Measurements from ENCODE around the gene MT1G.

MT1G gene

GRCh38 chr16:56664506-56664905 is 3.4 kb downstream of the MT1G start:
- no peak for TF ChIP-seq CTCF (IDR thresholded peaks at IDR 0.05; ENCODE audit: borderline replicate concordance, control extremely low read depth, extremely low read depth, insufficient read depth, missing control alignments)
- in situ Hi-C loops (cut with MboI; ENCODE audit: low sequenced_read_pairs, unreplicated experiment) = no loop called here
- no peak for DNase-seq (ENCODE audit: low spot score)

DNA sequence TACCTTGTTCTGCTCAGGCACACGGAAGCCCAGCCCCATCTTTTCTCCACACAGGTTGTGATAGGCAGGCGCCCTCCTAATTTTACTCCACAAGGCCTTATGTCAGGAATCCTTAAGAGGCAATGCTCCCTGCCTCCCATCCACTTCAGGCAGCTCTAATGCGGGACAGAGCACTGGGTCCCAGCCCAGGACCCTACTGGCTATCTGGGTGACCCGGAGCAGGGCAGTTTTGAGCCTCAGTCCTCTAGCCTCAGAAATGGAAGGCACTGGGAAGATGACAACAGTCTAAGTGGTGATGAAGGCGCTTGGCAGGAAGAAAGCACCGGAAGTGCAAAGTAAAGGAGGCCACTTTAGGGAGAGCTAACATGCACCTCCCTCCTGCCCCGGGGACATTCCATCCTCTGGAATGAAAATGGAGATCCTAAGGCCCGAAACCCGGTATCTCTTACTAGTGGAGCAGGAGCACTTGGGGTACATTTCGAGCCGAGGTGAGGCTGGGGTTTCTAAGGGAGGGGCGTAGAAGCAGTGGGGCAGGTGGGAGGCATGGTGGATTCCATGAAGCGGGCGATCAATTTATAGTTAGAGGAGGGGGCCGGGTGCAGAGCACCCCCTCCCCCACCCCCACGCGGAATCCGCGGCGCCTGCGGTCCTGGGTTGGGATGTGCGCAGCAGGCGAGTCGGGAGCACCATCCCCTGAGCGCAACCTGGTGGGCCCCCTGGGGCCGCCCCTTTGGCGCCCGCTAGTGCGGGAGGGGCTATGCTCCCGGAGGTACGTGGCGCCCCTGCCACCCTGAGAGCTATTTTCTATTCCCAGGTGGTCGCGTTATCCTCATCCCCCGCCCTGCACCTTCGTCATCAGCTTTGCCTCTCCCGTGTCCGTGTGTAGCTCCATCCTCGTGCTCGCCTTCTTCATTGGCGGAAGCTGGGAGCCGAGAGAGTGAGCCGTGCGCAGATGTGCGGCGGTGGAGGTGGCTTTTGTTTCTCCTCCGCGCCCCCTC is 5.2 kb downstream of the MT1G start:
- DNase-seq (ENCODE audit: low spot score) = no peak
- in situ Hi-C loops (cut with MboI; ENCODE audit: low sequenced_read_pairs, unreplicated experiment) = no loop called here
- TF ChIP-seq CTCF (IDR thresholded peaks at IDR 0.05; ENCODE audit: borderline replicate concordance, control extremely low read depth, extremely low read depth, insufficient read depth, missing control alignments) = no peak

DNA sequence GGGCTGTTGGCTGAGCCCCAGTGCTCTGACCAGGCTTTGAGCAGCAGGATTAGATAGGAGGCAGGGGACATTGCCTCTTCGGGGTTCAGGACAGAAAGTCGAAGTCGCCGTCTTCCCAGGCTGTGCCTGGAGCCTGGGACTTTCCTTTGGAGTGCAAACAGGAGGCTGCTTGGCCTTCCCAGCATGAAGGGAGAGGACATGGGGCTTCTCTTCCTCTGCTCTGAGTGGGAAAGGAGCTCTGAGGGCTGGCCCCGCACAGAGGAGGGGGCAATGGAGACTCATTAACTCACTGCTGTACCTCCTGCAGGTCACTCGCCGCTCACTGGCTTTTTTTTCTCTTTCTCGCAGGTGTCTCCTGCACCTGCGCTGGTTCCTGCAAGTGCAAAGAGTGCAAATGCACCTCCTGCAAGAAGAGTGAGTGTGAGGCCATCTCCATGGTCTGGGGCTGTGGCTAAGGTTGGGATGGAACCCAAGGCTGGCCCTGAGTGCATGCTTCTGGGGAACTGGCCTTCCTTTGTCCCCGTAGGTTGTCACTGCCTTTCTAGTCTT is 9.5 kb downstream of the MT1G start:
- in situ Hi-C loops (cut with MboI; ENCODE audit: low sequenced_read_pairs, unreplicated experiment) = no loop called here
- TF ChIP-seq CTCF (IDR thresholded peaks at IDR 0.05; ENCODE audit: borderline replicate concordance, control extremely low read depth, extremely low read depth, insufficient read depth, missing control alignments) = no peak
- no peak for DNase-seq (ENCODE audit: low spot score)

GRCh38 chr16:56657555-56658326 is 10.1 kb downstream of the MT1G start, which contains the start of gene MT1F:
TSS of gene MT1F (plus strand) at chr16:56657959. CDS start at chr16:56658059, 100 bp downstream.
- peak; percentile 47 for DNase-seq (ENCODE audit: low spot score)
- in situ Hi-C loops (cut with MboI; ENCODE audit: low sequenced_read_pairs, unreplicated experiment) = no loop called here
- TF ChIP-seq CTCF (IDR thresholded peaks at IDR 0.05; ENCODE audit: borderline replicate concordance, control extremely low read depth, extremely low read depth, insufficient read depth, missing control alignments) = no peak

DNA sequence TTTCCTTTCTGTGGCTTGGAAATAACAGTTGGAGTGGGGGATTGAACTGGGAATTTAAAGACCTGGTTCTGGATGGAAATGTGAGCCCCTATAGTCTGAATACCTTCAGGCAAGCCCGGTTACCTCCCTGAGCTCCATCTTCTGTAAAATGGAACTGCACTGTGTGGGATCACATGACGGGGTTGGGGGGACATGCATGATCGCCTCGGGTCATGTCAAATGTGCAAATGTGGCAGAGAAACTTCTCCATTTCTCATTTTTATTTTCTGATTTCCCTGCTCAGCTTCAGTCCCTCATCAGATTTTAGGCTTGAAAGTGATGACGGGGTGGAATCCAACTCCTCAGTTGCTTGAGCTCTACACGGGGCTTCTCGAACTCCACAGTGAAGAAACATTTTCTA is 14.6 kb downstream of the MT1G start:
- no peak for DNase-seq (ENCODE audit: low spot score)
- in situ Hi-C loops (cut with MboI; ENCODE audit: low sequenced_read_pairs, unreplicated experiment) = no loop called here
- TF ChIP-seq CTCF (IDR thresholded peaks at IDR 0.05; ENCODE audit: borderline replicate concordance, control extremely low read depth, extremely low read depth, insufficient read depth, missing control alignments) = no peak

DNA sequence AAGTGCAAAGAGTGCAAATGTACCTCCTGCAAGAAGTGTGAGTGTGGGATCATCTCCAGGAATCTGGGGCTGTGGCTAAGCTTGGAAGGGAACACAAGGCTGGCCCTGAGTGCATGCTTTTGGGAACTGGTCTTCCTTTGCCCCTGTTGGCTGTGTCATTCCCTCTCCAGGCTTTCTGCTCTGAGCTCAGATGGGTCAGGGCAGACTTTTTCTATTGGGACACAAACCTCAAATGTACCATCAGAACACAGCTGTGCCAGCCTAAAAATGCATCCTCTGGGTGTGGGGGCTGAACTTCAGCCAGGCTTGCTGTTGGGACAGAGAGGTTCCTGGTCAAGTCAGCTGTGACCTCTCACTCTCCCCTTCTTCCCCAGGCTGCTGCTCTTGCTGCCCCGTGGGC is 15.3 kb downstream of the MT1G start:
- in situ Hi-C loops (cut with MboI; ENCODE audit: low sequenced_read_pairs, unreplicated experiment) = no loop called here
- TF ChIP-seq CTCF (IDR thresholded peaks at IDR 0.05; ENCODE audit: borderline replicate concordance, control extremely low read depth, extremely low read depth, insufficient read depth, missing control alignments) = no peak
- DNase-seq (ENCODE audit: low spot score) = no peak

All from GM13976 (cell line).